Osteocyte (in vitro differentiated cells): Measurements from ENCODE around the gene ACSL4. TPM values are rescaled to one million over a fixed set of nuclear protein-coding genes. Genes with fewer than 3 reads are reported as not detected.
"Not testable (repeated sequence)": the region's sequence is repeated elsewhere in the genome, so short reads cannot be mapped to it uniquely, and the experiment has no call there.

Experiments
- DNase-seq: peaks from one replicate; pipeline ENCODE4 v3.0.0; 2021; ENCODE audit warnings: mixed read lengths; ENCODE audit not compliant: unreplicated experiment; ENCODE audit errors: extremely low spot score
- H3K27ac Mint-ChIP-seq: one replicate; pipeline ENCODE4 v1.8.0; 2021; ENCODE audit warnings: mild to moderate bottlenecking, mixed read lengths; ENCODE audit not compliant: unreplicated experiment
- H3K27me3 Mint-ChIP-seq: one replicate; pipeline ENCODE4 v1.8.0; 2021; ENCODE audit warnings: mixed read lengths; ENCODE audit not compliant: unreplicated experiment
- H3K36me3 Mint-ChIP-seq: one replicate; pipeline ENCODE4 v1.8.0; 2021; ENCODE audit warnings: mixed read lengths; ENCODE audit not compliant: unreplicated experiment
- H3K4me1 Mint-ChIP-seq: one replicate; pipeline ENCODE4 v1.8.0; 2021; ENCODE audit warnings: mixed read lengths; ENCODE audit not compliant: unreplicated experiment
- H3K4me3 Mint-ChIP-seq: one replicate; pipeline ENCODE4 v1.8.0; 2021; ENCODE audit warnings: mild to moderate bottlenecking, moderate library complexity, mixed read lengths; ENCODE audit not compliant: unreplicated experiment
- H3K9me3 Mint-ChIP-seq: one replicate; pipeline ENCODE4 v1.8.0; 2021; ENCODE audit warnings: mixed read lengths; ENCODE audit not compliant: unreplicated experiment
- CTCF ChIP-seq: fragments of 200-600 bp; sonication (generic); IDR thresholded peaks from 2 replicates; pipeline ENCODE4 v1.5.0; 2021; ENCODE audit warnings: antibody characterized with exemption, mild to moderate bottlenecking, moderate library complexity
- total RNA-seq: library from RNA; stranded (reverse); gene quantifications from 2 replicates; pipeline ENCODE4 v1.2.1, GENCODE V29; 2021

The ACSL4 gene
- total RNA-seq, 1 donor from 2014 or later: 62.1 TPM

- no peak for DNase-seq
- H3K9me3 Mint-ChIP-seq: no peaks in the 10 kb centered on the region
- H3K4me1 Mint-ChIP-seq: peaks cover 6% of the 10 kb centered on the region
- no peak for TF ChIP-seq CTCF
- H3K36me3 Mint-ChIP-seq: peaks cover 20% of the 10 kb centered on the region
- H3K27ac Mint-ChIP-seq: no peak overlapping the region
- H3K4me3 Mint-ChIP-seq: no peak overlapping the region
- H3K27me3 Mint-ChIP-seq: no peaks in the 10 kb centered on the region
Observed at GRCh38 chrX:109684136-109684535, 48.9 kb downstream of the ACSL4 start.

GRCh38 chrX:109681475-109682081 lies 51.5 kb downstream of the ACSL4 start:
- Mint-ChIP-seq H3K36me3 (peaks cover 28% of the 10 kb centered on the region), H3K9me3 (no peaks in the 10 kb centered on the region), H3K27me3 (no peaks in the 10 kb centered on the region)

GRCh38 chrX:109679820-109680219 lies 53.2 kb downstream of the ACSL4 start:
- Mint-ChIP-seq H3K36me3 (peaks cover 35% of the 10 kb centered on the region), H3K9me3 (no peaks in the 10 kb centered on the region), H3K27ac (no peak overlapping the region), H3K4me3 (no peak overlapping the region), H3K4me1 (peaks cover 6% of the 10 kb centered on the region), H3K27me3 (no peaks in the 10 kb centered on the region)
- no peak for DNase-seq
- TF ChIP-seq CTCF: no peak

More at GRCh38 chrX:109681475-109682081, 51.5 kb downstream of the ACSL4 start:
- Mint-ChIP-seq H3K4me3 (no peak overlapping the region), H3K27ac (no peak overlapping the region), H3K4me1 (peaks cover 6% of the 10 kb centered on the region)
- DNase-seq: no peak
- TF ChIP-seq CTCF: no peak

- Mint-ChIP-seq H3K27me3 (no peaks in the 10 kb centered on the region), H3K36me3 (peaks cover 36% of the 10 kb centered on the region), H3K4me3 (no peak overlapping the region), H3K4me1 (no peaks in the 10 kb centered on the region), H3K9me3 (no peaks in the 10 kb centered on the region), H3K27ac (no peak overlapping the region)
- no peak for TF ChIP-seq CTCF
- DNase-seq: no peak
Observed at GRCh38 chrX:109672239-109672638, 60.8 kb downstream of the ACSL4 start.

- H3K27me3 Mint-ChIP-seq, H3K27ac Mint-ChIP-seq, H3K4me1 Mint-ChIP-seq, H3K4me3 Mint-ChIP-seq, H3K9me3 Mint-ChIP-seq, DNase-seq: not testable (repeated sequence)
- H3K36me3 Mint-ChIP-seq: peaks cover 42% of the 10 kb centered on the region
Observed at GRCh38 chrX:109671170-109671569, 61.9 kb downstream of the ACSL4 start.

GRCh38 chrX:109667986-109668385 lies 65.1 kb downstream of the ACSL4 start:
- DNase-seq: no peak
- no peak for TF ChIP-seq CTCF
- H3K27ac Mint-ChIP-seq: no peak overlapping the region
- no peaks in the 10 kb centered on the region for H3K4me1 Mint-ChIP-seq
- H3K9me3 Mint-ChIP-seq: no peaks in the 10 kb centered on the region
- H3K36me3 Mint-ChIP-seq: peaks cover 53% of the 10 kb centered on the region
- no peak overlapping the region for H3K4me3 Mint-ChIP-seq
- no peaks in the 10 kb centered on the region for H3K27me3 Mint-ChIP-seq
